C4-2B (cell line): ENCODE data around the gene SRXN1.

ENCODE experiments used
- H3K27ac ChIP-seq: fragments of 450-650 bp; 2 replicates; pipeline ENCODE4 v1.5.1; 2017
- CTCF ChIP-seq: fragments of 450-650 bp; conservative IDR thresholded peaks from 2 replicates; pipeline ENCODE4 v1.5.1; 2017; ENCODE audit warnings: mild to moderate bottlenecking
- ZFX ChIP-seq: fragments of 450-650 bp; IDR thresholded peaks from 2 replicates; pipeline ENCODE4 v1.6.1; 2017

The SRXN1 gene

GRCh38 chr20:653110-653589 lies at the start of gene SRXN1:
SRXN1 (minus strand) TSS chr20:653200; CDS start chr20:653185, 15 bp downstream.
- TF ChIP-seq CTCF (peak; percentile 63), ZFX (peak; percentile 55; the same call in 1 of the 2 replicates)
- H3K27ac ChIP-seq: peak within 1 kb of the TSS; percentile 98

GRCh38 chr20:701401-702129 lies 48.6 kb upstream of the SRXN1 start:
- H3K27ac ChIP-seq: peak overlapping the region; percentile 64
- TF ChIP-seq ZFX: no peak
- no peak for TF ChIP-seq CTCF

- no peak for TF ChIP-seq CTCF
- TF ChIP-seq ZFX: peak; percentile 23; the same call in 1 of the 2 replicates
- H3K27ac ChIP-seq: peak overlapping the region; percentile 64
Measured at GRCh38 chr20:699811-700338, 46.9 kb upstream of the SRXN1 start.

GRCh38 chr20:699342-699741 lies 46.3 kb upstream of the SRXN1 start:
- peak overlapping the region; percentile 64 for H3K27ac ChIP-seq
- no peak for TF ChIP-seq CTCF
- TF ChIP-seq ZFX: no peak

GRCh38 chr20:698276-698675 lies 45.3 kb upstream of the SRXN1 start:
- no peak overlapping the region for H3K27ac ChIP-seq
- TF ChIP-seq CTCF: no peak
- no peak for TF ChIP-seq ZFX

- H3K27ac ChIP-seq: no peak overlapping the region
- TF ChIP-seq CTCF (no peak), ZFX (no peak)
Measured at GRCh38 chr20:697826-698225, 44.8 kb upstream of the SRXN1 start.

GRCh38 chr20:695165-695866 lies 42.3 kb upstream of the SRXN1 start:
- peak overlapping the region; percentile 25; the same call in 1 of the 2 replicates for H3K27ac ChIP-seq
- TF ChIP-seq CTCF: no peak
- TF ChIP-seq ZFX: no peak
